Measurements from ENCODE around the gene TMPO. TPM values are rescaled to one million over a fixed set of nuclear protein-coding genes. Genes with fewer than 3 reads are reported as not detected.
"Not testable (repeated sequence)": the region's sequence is repeated elsewhere in the genome, so short reads cannot be mapped to it uniquely, and the experiment has no call there.

TMPO gene
- total and polyA plus RNA-seq, 5 donors: 14.8 to 28.9 (median 19.8) TPM

- H3K4me1 ChIP-seq (ENCODE audit: control insufficient read depth, insufficient read depth, low read length): no peaks in the 10 kb centered on the region
- WGBS: 92% methylated on average over 5 of the region's 5 CpGs
- H3K27ac ChIP-seq (ENCODE audit: low read length): no peak overlapping the region
- intact Hi-C loops (cut with DNase I): no loop called here
- ATAC-seq: no peak
- DNase-seq: no peak
- H3K27me3 ChIP-seq (ENCODE audit: control insufficient read depth, insufficient read depth): no peaks in the 10 kb centered on the region
- H3K4me3 ChIP-seq (ENCODE audit: low read length): no peak overlapping the region
- H3K9me3 ChIP-seq (ENCODE audit: control insufficient read depth, low read length): no peaks in the 10 kb centered on the region
These were observed 34.2 kb downstream of the TMPO start for GRCh38 chr12:98549371-98550110.

GRCh38 chr12:98551787-98552186 lies 36.4 kb downstream of the TMPO start:
- Histone ChIP-seq H3K27ac (ENCODE audit: low read length) (no peak overlapping the region), H3K4me3 (ENCODE audit: low read length) (no peak overlapping the region), H3K4me1 (ENCODE audit: control insufficient read depth, insufficient read depth, low read length) (no peaks in the 10 kb centered on the region), H3K9me3 (ENCODE audit: control insufficient read depth, low read length) (no peaks in the 10 kb centered on the region), H3K27me3 (ENCODE audit: control insufficient read depth, insufficient read depth) (no peaks in the 10 kb centered on the region)
- DNase-seq (no peak), ATAC-seq (no peak)
- intact Hi-C loops (cut with DNase I): no loop called here
- 95% methylated on average over 3 of the region's 3 CpGs for WGBS

- H3K4me3 ChIP-seq (ENCODE audit: low read length); H3K9me3 ChIP-seq (ENCODE audit: control insufficient read depth, low read length); H3K4me1 ChIP-seq (ENCODE audit: control insufficient read depth, insufficient read depth, low read length); ATAC-seq; H3K27ac ChIP-seq (ENCODE audit: low read length); H3K27me3 ChIP-seq (ENCODE audit: control insufficient read depth, insufficient read depth); DNase-seq; intact Hi-C loops (cut with DNase I): not testable (repeated sequence)
- 88% methylated on average over 4 of the region's 4 CpGs for WGBS
These were observed 42.7 kb downstream of the TMPO start for GRCh38 chr12:98558097-98558496.

- Histone ChIP-seq H3K4me1 (ENCODE audit: control insufficient read depth, insufficient read depth, low read length) (no peaks in the 10 kb centered on the region), H3K27ac (ENCODE audit: low read length) (no peak overlapping the region), H3K27me3 (ENCODE audit: control insufficient read depth, insufficient read depth) (no peaks in the 10 kb centered on the region), H3K4me3 (ENCODE audit: low read length) (no peak overlapping the region), H3K9me3 (ENCODE audit: control insufficient read depth, low read length) (no peaks in the 10 kb centered on the region)
- WGBS: 90% methylated on average over 1 of the region's 1 CpG
- intact Hi-C loops (cut with DNase I): loop anchor here in 1 of 4 donors (10.0 kb wide), 1 partner anchor 95 kb away; no protein-coding TSS in a partner anchor
- no peak for ATAC-seq
- no peak for DNase-seq
These were observed 44.3 kb downstream of the TMPO start for GRCh38 chr12:98559666-98560065.

- H3K27me3 ChIP-seq (ENCODE audit: control insufficient read depth, insufficient read depth): no peaks in the 10 kb centered on the region
- no peaks in the 10 kb centered on the region for H3K4me1 ChIP-seq (ENCODE audit: control insufficient read depth, insufficient read depth, low read length)
- no peak for ATAC-seq
- intact Hi-C loops (cut with DNase I): loop anchor here in 1 of 4 donors (10.0 kb wide), 1 partner anchor 93 kb away; no protein-coding TSS in a partner anchor
- H3K4me3 ChIP-seq (ENCODE audit: low read length): no peak overlapping the region
- no peak for DNase-seq
- WGBS: 88% methylated on average over 3 of the region's 3 CpGs
- no peaks in the 10 kb centered on the region for H3K9me3 ChIP-seq (ENCODE audit: control insufficient read depth, low read length)
- no peak overlapping the region for H3K27ac ChIP-seq (ENCODE audit: low read length)
These were observed 46.5 kb downstream of the TMPO start for GRCh38 chr12:98561846-98562245.

GRCh38 chr12:98572010-98572409 lies 56.6 kb downstream of the TMPO start:
- WGBS: 75% methylated on average over 2 of the region's 2 CpGs
- no peaks in the 10 kb centered on the region for H3K9me3 ChIP-seq (ENCODE audit: control insufficient read depth, low read length)
- H3K4me1 ChIP-seq (ENCODE audit: control insufficient read depth, insufficient read depth, low read length): no peaks in the 10 kb centered on the region
- intact Hi-C loops (cut with DNase I): no loop called here
- DNase-seq (no peak), ATAC-seq (no peak)
- H3K4me3 ChIP-seq (ENCODE audit: low read length): no peak overlapping the region
- H3K27me3 ChIP-seq (ENCODE audit: control insufficient read depth, insufficient read depth): no peaks in the 10 kb centered on the region
- no peak overlapping the region for H3K27ac ChIP-seq (ENCODE audit: low read length)

GRCh38 chr12:98574110-98574509 lies 58.7 kb downstream of the TMPO start:
- H3K27me3 ChIP-seq (ENCODE audit: control insufficient read depth, insufficient read depth): no peaks in the 10 kb centered on the region
- no peak overlapping the region for H3K27ac ChIP-seq (ENCODE audit: low read length)
- ATAC-seq: peak in 1 of 2 donors; percentile 36
- intact Hi-C loops (cut with DNase I): no loop called here
- DNase-seq: no peak
- H3K4me1 ChIP-seq (ENCODE audit: control insufficient read depth, insufficient read depth, low read length): no peaks in the 10 kb centered on the region
- H3K9me3 ChIP-seq (ENCODE audit: control insufficient read depth, low read length): no peaks in the 10 kb centered on the region
- WGBS: 70% methylated on average over 1 of the region's 1 CpG
- no peak overlapping the region for H3K4me3 ChIP-seq (ENCODE audit: low read length)

GRCh38 chr12:98575013-98575412 lies 59.6 kb downstream of the TMPO start:
- Histone ChIP-seq H3K9me3 (ENCODE audit: control insufficient read depth, low read length) (no peaks in the 10 kb centered on the region), H3K4me1 (ENCODE audit: control insufficient read depth, insufficient read depth, low read length) (no peaks in the 10 kb centered on the region), H3K27ac (ENCODE audit: low read length) (no peak overlapping the region), H3K27me3 (ENCODE audit: control insufficient read depth, insufficient read depth) (no peaks in the 10 kb centered on the region), H3K4me3 (ENCODE audit: low read length) (no peak overlapping the region)
- DNase-seq: no peak
- WGBS: 95% methylated on average over 4 of the region's 4 CpGs
- intact Hi-C loops (cut with DNase I): no loop called here
- no peak for ATAC-seq

- H3K4me1 ChIP-seq (ENCODE audit: control insufficient read depth, insufficient read depth, low read length); intact Hi-C loops (cut with DNase I); ATAC-seq; DNase-seq; H3K4me3 ChIP-seq (ENCODE audit: low read length); H3K27ac ChIP-seq (ENCODE audit: low read length); H3K9me3 ChIP-seq (ENCODE audit: control insufficient read depth, low read length); H3K27me3 ChIP-seq (ENCODE audit: control insufficient read depth, insufficient read depth): not testable (repeated sequence)
- 97% methylated on average over 2 of the region's 2 CpGs for WGBS
These were observed 61.4 kb downstream of the TMPO start for GRCh38 chr12:98576795-98577194.

GRCh38 chr12:98578392-98578791 lies 63.0 kb downstream of the TMPO start:
- DNase-seq: no peak
- intact Hi-C loops (cut with DNase I): no loop called here
- Histone ChIP-seq H3K4me1 (ENCODE audit: control insufficient read depth, insufficient read depth, low read length) (no peaks in the 10 kb centered on the region), H3K9me3 (ENCODE audit: control insufficient read depth, low read length) (no peaks in the 10 kb centered on the region), H3K27me3 (ENCODE audit: control insufficient read depth, insufficient read depth) (no peaks in the 10 kb centered on the region), H3K27ac (ENCODE audit: low read length) (no peak overlapping the region), H3K4me3 (ENCODE audit: low read length) (no peak overlapping the region)
- ATAC-seq: no peak
- 83% methylated on average over 1 of the region's 1 CpG for WGBS

GRCh38 chr12:98578821-98579220 lies 63.4 kb downstream of the TMPO start:
- no peak for ATAC-seq
- H3K4me3 ChIP-seq (ENCODE audit: low read length): no peak overlapping the region
- H3K27me3 ChIP-seq (ENCODE audit: control insufficient read depth, insufficient read depth): no peaks in the 10 kb centered on the region
- 92% methylated on average over 2 of the region's 2 CpGs for WGBS
- no peak for DNase-seq
- H3K27ac ChIP-seq (ENCODE audit: low read length): no peak overlapping the region
- H3K9me3 ChIP-seq (ENCODE audit: control insufficient read depth, low read length): no peaks in the 10 kb centered on the region
- no peaks in the 10 kb centered on the region for H3K4me1 ChIP-seq (ENCODE audit: control insufficient read depth, insufficient read depth, low read length)
- intact Hi-C loops (cut with DNase I): no loop called here

GRCh38 chr12:98579347-98579746 lies 64.0 kb downstream of the TMPO start:
- Histone ChIP-seq H3K4me1 (ENCODE audit: control insufficient read depth, insufficient read depth, low read length) (no peaks in the 10 kb centered on the region), H3K27me3 (ENCODE audit: control insufficient read depth, insufficient read depth) (no peaks in the 10 kb centered on the region), H3K27ac (ENCODE audit: low read length) (no peak overlapping the region), H3K9me3 (ENCODE audit: control insufficient read depth, low read length) (no peaks in the 10 kb centered on the region), H3K4me3 (ENCODE audit: low read length) (no peak overlapping the region)
- DNase-seq (no peak), ATAC-seq (no peak)
- WGBS: 84% methylated on average over 5 of the region's 5 CpGs
- intact Hi-C loops (cut with DNase I): no loop called here
